ENCODE measurements around the gene ARHGEF16.

The ARHGEF16 gene

DNA sequence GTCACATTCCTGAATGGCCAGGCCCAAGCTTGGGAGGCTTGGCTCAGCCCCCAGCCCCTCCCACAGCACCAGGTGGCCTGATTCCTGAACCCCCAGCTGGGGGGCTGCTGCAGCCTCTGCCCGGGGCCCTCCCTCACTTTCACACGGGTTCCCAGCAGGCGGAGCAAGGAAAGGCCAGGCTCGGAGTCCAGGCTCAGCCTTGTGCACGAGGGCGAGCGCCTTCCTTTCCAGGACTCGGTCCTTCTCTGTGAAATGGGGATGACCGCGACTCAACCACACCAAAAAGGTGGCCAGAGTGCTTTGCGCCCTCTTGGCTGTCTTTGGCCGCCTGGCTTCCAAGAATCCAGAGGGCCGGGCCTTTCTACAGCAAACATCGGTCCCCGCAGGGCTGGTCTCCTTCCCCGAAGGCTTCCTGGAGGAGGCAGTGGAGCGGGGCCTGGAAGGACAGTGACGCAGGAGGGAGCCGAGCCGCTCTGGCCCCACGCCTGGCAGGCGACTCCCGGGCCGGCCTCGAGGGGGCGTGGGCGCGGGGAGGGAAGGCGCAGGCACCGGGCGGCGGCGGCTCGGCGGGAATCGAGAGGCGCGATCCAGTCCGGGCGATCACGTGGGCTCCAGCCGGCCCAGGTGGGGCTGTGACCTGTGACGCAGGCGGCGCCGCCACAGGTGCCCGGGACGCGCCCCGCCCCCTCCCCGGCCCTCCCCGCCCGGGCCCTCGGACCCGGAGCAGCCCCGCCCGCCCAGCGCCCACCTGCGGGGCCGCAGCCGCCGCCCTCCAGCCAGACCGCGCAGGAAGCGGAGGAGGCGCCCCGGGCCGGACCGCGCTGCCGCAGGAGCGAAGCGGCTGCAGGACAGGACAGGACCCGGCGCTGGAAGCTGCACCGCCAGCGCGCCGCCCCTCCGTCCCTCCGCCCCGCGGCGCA is at the start of gene ARHGEF16:
ARHGEF16 (plus strand) TSS at position 775 of the 920 bp plus-strand sequence. CDS start 8,420 bp downstream, outside the sequence.
- H3K9ac ChIP-seq (ENCODE audit: low read length in 5 of 5): peak within 1 kb of the TSS in 1 of 5 donors; percentile 41
- no peak within 1 kb of the TSS for H3K27ac ChIP-seq (ENCODE audit: low read depth, low read length)
- H3K9me3 ChIP-seq (ENCODE audit: control insufficient read depth in 5 of 5, low read length in 5 of 5): no peaks in the 10 kb centered on the region
- H3K27me3 ChIP-seq (ENCODE audit: control insufficient read depth in 5 of 5, insufficient read depth in 4 of 5, low read length in 5 of 5): peaks cover 14 to 25% (median 16%) of the 10 kb centered on the region in 5 donors
- peak within 1 kb of the TSS; percentile 32 to 55 (median 46) for H3K4me3 ChIP-seq (ENCODE audit: low read depth in 1 of 5, low read length in 5 of 5)
- no peaks in the 10 kb centered on the region for H3K36me3 ChIP-seq (ENCODE audit: control insufficient read depth in 5 of 5, insufficient read depth in 5 of 5, low read length in 5 of 5)
- peaks cover 2 to 52% (median 22%) of the 10 kb centered on the region in 5 donors for H3K4me1 ChIP-seq (ENCODE audit: control insufficient read depth in 5 of 5, insufficient read depth in 5 of 5, low read length in 5 of 5)

DNA sequence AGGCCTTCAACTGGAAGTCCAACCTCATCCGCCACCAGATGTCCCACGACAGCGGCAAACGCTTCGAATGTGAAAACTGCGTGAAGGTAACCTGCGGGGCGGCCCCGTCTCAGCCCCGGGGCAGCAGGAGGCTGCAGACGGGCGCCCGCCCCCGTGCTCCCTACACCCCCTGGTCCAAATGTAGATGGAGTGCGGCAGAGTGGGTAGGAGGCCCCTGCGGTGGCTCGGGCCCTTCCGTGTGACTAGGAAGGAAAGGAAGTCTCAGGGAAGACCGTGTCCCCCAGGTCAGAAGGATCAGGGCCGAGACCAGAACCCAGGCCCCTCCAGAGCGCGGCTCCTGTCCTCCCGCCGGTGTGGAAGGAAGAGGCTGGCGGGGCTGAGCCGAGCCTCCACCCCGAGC is 49.7 kb upstream of the ARHGEF16 start:
- no peaks in the 10 kb centered on the region for H3K9me3 ChIP-seq (ENCODE audit: control insufficient read depth in 5 of 5, low read length in 5 of 5)
- H3K27ac ChIP-seq (ENCODE audit: low read depth, low read length): no peak overlapping the region
- no peak overlapping the region for H3K9ac ChIP-seq (ENCODE audit: low read length in 5 of 5)
- H3K36me3 ChIP-seq (ENCODE audit: control insufficient read depth in 5 of 5, insufficient read depth in 5 of 5, low read length in 5 of 5): no peaks in the 10 kb centered on the region
- peaks cover 0 to 21% (median 7%) of the 10 kb centered on the region in 5 donors for H3K4me1 ChIP-seq (ENCODE audit: control insufficient read depth in 5 of 5, insufficient read depth in 5 of 5, low read length in 5 of 5)
- peaks cover 0 to 21% (median 10%) of the 10 kb centered on the region in 5 donors for H3K27me3 ChIP-seq (ENCODE audit: control insufficient read depth in 5 of 5, insufficient read depth in 4 of 5, low read length in 5 of 5)
- no peak overlapping the region for H3K4me3 ChIP-seq (ENCODE audit: low read depth in 1 of 5, low read length in 5 of 5)

DNA sequence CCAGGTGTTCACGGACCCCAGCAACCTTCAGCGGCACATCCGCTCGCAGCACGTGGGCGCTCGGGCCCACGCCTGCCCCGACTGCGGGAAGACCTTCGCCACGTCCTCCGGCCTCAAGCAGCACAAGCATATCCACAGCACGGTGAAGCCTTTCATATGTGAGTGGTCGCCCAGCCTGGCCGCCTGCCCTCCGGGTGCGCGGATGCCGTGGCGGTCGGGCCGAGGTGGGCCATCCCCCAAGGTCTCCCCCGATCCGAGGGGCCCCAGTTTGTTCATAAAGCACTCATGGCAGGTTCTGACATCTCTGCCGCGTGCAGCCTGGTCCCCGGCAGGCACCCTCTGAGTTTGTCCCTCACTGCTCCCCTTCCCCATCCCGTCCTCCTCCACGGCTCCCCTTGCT is 49.0 kb upstream of the ARHGEF16 start:
- no peaks in the 10 kb centered on the region for H3K9me3 ChIP-seq (ENCODE audit: control insufficient read depth in 5 of 5, low read length in 5 of 5)
- H3K27ac ChIP-seq (ENCODE audit: low read depth, low read length): no peak overlapping the region
- peaks cover 0 to 20% (median 12%) of the 10 kb centered on the region in 5 donors for H3K27me3 ChIP-seq (ENCODE audit: control insufficient read depth in 5 of 5, insufficient read depth in 4 of 5, low read length in 5 of 5)
- no peak overlapping the region for H3K4me3 ChIP-seq (ENCODE audit: low read depth in 1 of 5, low read length in 5 of 5)
- H3K9ac ChIP-seq (ENCODE audit: low read length in 5 of 5): no peak overlapping the region
- no peaks in the 10 kb centered on the region for H3K36me3 ChIP-seq (ENCODE audit: control insufficient read depth in 5 of 5, insufficient read depth in 5 of 5, low read length in 5 of 5)
- H3K4me1 ChIP-seq (ENCODE audit: control insufficient read depth in 5 of 5, insufficient read depth in 5 of 5, low read length in 5 of 5): peaks cover 0 to 18% (median 7%) of the 10 kb centered on the region in 5 donors

DNA sequence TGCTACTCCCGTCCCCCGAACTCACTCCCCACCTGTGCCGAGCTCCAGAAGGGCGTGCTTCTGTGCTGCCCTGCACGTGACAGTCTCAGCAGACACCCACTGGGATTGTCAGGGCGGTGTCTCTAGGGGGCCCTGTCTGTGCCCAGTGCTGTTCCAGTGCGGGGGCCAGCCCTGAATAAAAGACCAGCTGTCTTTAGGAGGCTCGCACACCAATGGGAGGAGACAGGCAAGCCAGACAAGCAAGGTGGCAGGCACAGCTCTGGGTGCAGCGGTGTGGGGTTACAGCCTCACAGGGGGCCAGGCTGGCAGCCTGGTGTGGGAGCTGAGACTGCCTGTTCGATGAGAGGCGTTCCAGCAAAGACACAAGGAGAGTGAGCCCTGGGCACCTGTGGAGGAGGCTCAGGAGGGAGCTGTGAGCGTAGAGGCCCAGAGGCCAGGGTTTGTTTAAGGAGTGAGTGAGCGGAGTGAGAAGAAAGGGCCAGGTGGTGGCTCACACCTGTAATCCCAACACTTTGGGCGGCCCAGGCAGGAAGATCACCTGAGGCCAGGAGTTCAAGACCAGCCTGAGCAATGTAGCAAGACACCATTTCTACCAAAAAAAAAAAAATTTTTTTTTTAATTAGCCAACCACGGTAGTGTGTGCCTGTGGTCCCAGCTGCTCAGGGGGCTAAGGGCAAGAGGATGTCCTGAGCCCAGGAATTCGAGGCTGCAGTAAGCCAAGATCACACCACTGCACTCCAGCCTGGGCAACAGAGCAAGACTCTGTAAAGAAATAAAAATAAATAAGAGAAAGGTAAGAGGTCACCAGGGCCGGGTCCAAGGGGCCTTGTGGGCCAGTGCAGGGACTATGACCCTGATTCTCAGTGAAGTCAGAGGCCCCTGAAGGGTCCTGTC is 48.2 kb upstream of the ARHGEF16 start:
- H3K36me3 ChIP-seq (ENCODE audit: control insufficient read depth in 5 of 5, insufficient read depth in 5 of 5, low read length in 5 of 5): no peaks in the 10 kb centered on the region
- H3K4me3 ChIP-seq (ENCODE audit: low read depth in 1 of 5, low read length in 5 of 5): no peak overlapping the region
- H3K27ac ChIP-seq (ENCODE audit: low read depth, low read length): no peak overlapping the region
- no peak overlapping the region for H3K9ac ChIP-seq (ENCODE audit: low read length in 5 of 5)
- no peaks in the 10 kb centered on the region for H3K9me3 ChIP-seq (ENCODE audit: control insufficient read depth in 5 of 5, low read length in 5 of 5)
- H3K27me3 ChIP-seq (ENCODE audit: control insufficient read depth in 5 of 5, insufficient read depth in 4 of 5, low read length in 5 of 5): peaks cover 4 to 23% (median 13%) of the 10 kb centered on the region in 5 donors
- H3K4me1 ChIP-seq (ENCODE audit: control insufficient read depth in 5 of 5, insufficient read depth in 5 of 5, low read length in 5 of 5): peaks cover 0 to 20% (median 7%) of the 10 kb centered on the region in 5 donors

DNA sequence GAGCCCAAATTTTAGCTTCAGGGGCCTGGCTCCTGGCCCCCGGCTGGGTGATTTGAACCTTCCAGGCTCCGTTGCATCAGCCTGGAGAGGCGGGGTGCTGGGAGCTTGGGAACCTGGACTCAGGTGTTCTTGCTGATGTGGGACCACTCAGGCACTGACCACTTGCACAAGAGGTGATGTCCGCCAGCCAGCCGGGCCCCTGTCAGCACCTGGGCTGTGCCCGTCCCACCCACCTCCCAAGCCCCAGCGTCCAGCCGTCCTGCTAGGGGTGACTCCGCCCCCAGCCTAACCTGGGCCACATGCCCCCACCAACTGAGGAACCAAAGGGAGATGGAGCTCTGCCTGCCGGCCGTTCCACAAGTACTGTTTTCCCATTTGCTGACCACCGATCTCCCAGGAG is 47.4 kb upstream of the ARHGEF16 start:
- H3K4me3 ChIP-seq (ENCODE audit: low read depth in 1 of 5, low read length in 5 of 5): no peak overlapping the region
- no peak overlapping the region for H3K9ac ChIP-seq (ENCODE audit: low read length in 5 of 5)
- H3K27ac ChIP-seq (ENCODE audit: low read depth, low read length): no peak overlapping the region
- H3K4me1 ChIP-seq (ENCODE audit: control insufficient read depth in 5 of 5, insufficient read depth in 5 of 5, low read length in 5 of 5): peaks cover 0 to 15% (median 3%) of the 10 kb centered on the region in 5 donors
- no peaks in the 10 kb centered on the region for H3K9me3 ChIP-seq (ENCODE audit: control insufficient read depth in 5 of 5, low read length in 5 of 5)
- H3K36me3 ChIP-seq (ENCODE audit: control insufficient read depth in 5 of 5, insufficient read depth in 5 of 5, low read length in 5 of 5): no peaks in the 10 kb centered on the region
- peaks cover 5 to 18% (median 15%) of the 10 kb centered on the region in 5 donors for H3K27me3 ChIP-seq (ENCODE audit: control insufficient read depth in 5 of 5, insufficient read depth in 4 of 5, low read length in 5 of 5)

DNA sequence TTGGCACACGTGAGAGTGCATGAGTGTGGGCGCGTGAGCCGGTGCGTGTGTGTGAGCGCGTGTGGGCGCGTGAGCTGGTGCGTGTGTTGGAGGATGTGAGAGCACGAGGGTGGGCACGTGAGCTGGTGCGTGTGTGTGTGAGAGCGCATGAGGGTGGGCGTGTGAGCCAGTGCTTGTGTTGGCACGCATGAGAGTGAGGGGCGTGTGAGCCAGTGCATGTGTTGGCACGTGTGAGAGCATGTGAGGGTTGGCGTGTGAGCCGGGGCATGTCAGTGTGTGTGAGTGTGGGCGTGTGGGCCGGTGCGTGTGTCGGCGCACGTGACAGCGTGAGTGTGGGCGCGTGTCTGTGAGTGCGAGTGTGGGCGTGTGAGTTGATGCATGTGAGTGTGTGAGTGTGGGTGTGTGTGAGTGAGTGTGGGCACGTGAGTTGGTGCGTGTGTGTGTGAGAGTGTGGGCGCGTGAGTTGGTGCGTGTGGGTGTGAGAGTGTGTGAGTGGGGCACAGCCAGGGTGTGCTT is 45.7 kb upstream of the ARHGEF16 start:
- H3K4me1 ChIP-seq (ENCODE audit: control insufficient read depth in 5 of 5, insufficient read depth in 5 of 5, low read length in 5 of 5): peaks cover 0 to 7% (median 0%) of the 10 kb centered on the region in 5 donors
- peaks cover 6 to 19% (median 12%) of the 10 kb centered on the region in 5 donors for H3K27me3 ChIP-seq (ENCODE audit: control insufficient read depth in 5 of 5, insufficient read depth in 4 of 5, low read length in 5 of 5)
- no peaks in the 10 kb centered on the region for H3K9me3 ChIP-seq (ENCODE audit: control insufficient read depth in 5 of 5, low read length in 5 of 5)
- H3K36me3 ChIP-seq (ENCODE audit: control insufficient read depth in 5 of 5, insufficient read depth in 5 of 5, low read length in 5 of 5): no peaks in the 10 kb centered on the region
- no peak overlapping the region for H3K9ac ChIP-seq (ENCODE audit: low read length in 5 of 5)
- H3K27ac ChIP-seq (ENCODE audit: low read depth, low read length): no peak overlapping the region
- no peak overlapping the region for H3K4me3 ChIP-seq (ENCODE audit: low read depth in 1 of 5, low read length in 5 of 5)

DNA sequence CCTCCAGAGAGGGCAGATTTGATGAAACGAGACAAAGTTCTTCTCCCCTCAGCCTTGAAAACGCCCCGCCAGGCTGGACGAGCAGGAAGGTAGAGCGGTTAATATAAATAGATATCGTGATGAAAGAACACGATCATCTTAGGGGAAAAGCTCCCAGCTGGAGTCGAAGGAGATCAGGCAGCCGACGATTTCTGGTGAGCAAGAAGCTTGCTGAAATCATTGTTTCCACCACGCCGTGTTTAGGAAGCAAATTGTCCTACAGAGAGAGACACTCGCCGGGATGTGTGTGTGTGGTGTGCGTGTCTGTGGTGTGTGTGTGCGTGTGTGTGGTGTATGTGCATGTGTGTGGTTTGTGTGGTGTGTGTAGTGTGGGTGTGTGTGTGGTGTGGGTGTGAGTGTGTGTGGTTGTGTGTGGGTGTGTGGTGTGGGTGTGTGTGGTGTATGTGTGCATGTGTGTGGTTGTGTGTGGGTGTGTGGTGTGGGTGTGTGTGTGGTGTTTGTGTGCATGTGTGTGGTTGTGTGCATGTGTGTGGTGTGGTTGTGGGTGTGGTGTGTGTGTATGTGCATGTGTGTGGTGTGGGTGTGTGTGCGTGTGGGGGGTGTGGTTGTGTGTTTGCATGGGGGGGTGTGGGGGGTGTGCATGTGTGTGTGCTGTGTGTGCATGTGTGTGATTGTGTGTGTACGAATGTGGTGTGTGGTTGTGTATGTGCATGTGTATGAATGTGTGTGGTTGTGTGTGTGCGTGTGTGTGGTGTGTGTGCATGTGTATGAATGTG is 44.9 kb upstream of the ARHGEF16 start:
- Histone ChIP-seq H3K27me3 (ENCODE audit: control insufficient read depth in 5 of 5, insufficient read depth in 4 of 5, low read length in 5 of 5) (peaks cover 6 to 19% (median 14%) of the 10 kb centered on the region in 5 donors), H3K36me3 (ENCODE audit: control insufficient read depth in 5 of 5, insufficient read depth in 5 of 5, low read length in 5 of 5) (no peaks in the 10 kb centered on the region), H3K4me3 (ENCODE audit: low read depth in 1 of 5, low read length in 5 of 5) (no peak overlapping the region), H3K9ac (ENCODE audit: low read length in 5 of 5) (no peak overlapping the region), H3K4me1 (ENCODE audit: control insufficient read depth in 5 of 5, insufficient read depth in 5 of 5, low read length in 5 of 5) (peaks cover 0 to 8% (median 0%) of the 10 kb centered on the region in 5 donors), H3K9me3 (ENCODE audit: control insufficient read depth in 5 of 5, low read length in 5 of 5) (no peaks in the 10 kb centered on the region), H3K27ac (ENCODE audit: low read depth, low read length) (no peak overlapping the region)

DNA sequence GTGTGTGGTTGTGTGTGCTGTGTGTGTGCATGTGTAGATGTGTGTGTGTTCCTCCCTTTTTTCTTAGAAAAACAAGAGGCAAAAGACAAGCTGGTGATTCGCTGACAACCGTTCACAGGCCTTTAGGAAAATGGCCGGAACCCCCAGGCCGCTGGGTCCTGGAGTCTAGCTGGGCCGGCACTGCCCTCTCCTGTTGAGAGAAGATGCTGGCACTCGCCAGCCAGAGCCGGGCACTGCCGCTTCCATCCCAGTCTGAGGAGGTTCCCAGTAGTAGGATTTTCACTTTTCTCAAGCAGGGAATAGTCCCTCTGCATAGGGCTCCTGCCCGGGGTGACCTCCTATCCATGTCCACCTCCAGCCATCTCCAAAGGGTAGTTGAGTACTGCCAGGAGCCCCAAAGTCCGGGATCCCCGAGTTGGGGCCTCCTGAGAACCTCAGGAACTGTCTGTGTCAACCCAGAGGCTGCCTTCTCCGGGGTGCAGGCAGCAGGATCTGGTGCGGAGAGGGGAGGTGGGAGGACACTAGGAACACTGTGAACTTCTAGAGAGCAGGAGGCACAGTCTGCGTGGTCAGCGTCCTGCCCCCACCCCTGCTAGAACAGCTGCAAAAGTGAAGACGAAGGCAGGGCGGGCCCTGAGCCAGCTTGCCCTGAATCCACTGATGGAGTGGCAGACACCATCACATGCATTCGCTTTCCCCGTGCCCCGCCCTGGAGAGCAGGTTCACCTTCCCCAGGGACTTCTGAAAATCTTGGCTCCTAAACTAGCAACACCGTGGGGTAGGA is 44.1 kb upstream of the ARHGEF16 start:
- Histone ChIP-seq H3K27me3 (ENCODE audit: control insufficient read depth in 5 of 5, insufficient read depth in 4 of 5, low read length in 5 of 5) (peaks cover 6 to 23% (median 14%) of the 10 kb centered on the region in 5 donors), H3K9me3 (ENCODE audit: control insufficient read depth in 5 of 5, low read length in 5 of 5) (no peaks in the 10 kb centered on the region), H3K4me3 (ENCODE audit: low read depth in 1 of 5, low read length in 5 of 5) (no peak overlapping the region), H3K36me3 (ENCODE audit: control insufficient read depth in 5 of 5, insufficient read depth in 5 of 5, low read length in 5 of 5) (no peaks in the 10 kb centered on the region), H3K9ac (ENCODE audit: low read length in 5 of 5) (no peak overlapping the region), H3K27ac (ENCODE audit: low read depth, low read length) (no peak overlapping the region), H3K4me1 (ENCODE audit: control insufficient read depth in 5 of 5, insufficient read depth in 5 of 5, low read length in 5 of 5) (peaks cover 0 to 16% (median 5%) of the 10 kb centered on the region in 5 donors)

All from subcutaneous abdominal adipose tissue (tissue), 5 donors.